SU-DHL-6 (cell line): ENCODE data around the gene IL7R.

Experiments used
- H2AFZ ChIP-seq: fragments of 200-600 bp; sonication (generic); 2 replicates; pipeline ENCODE4 v1.6.1; 2014; ENCODE audit warnings: low read depth, mild to moderate bottlenecking, moderate library complexity, mixed read lengths, antibody characterized with exemption, low read length; ENCODE audit not compliant: severe bottlenecking
- H3F3A ChIP-seq: fragments of 200-600 bp; shearing (Covaris generic); 2 replicates; pipeline ENCODE4 v1.6.0; 2016; ENCODE audit warnings: antibody characterized with exemption, mild to moderate bottlenecking; ENCODE audit not compliant: insufficient read depth
- H3K27ac ChIP-seq: fragments of 200-600 bp; sonication (generic); 2 replicates; pipeline ENCODE4 v1.5.1; 2016; ENCODE audit warnings: low read depth, mild to moderate bottlenecking, low read length, moderate library complexity, mixed read lengths
- H3K27me3 ChIP-seq: fragments of 200-600 bp; sonication (generic), shearing (Covaris generic); 2 replicates; pipeline ENCODE4 v1.6.0; 2014; ENCODE audit warnings: mild to moderate bottlenecking, low read length
- H3K36me3 ChIP-seq: fragments of 200-600 bp; sonication (generic); 2 replicates; pipeline ENCODE4 v1.6.1; 2014; ENCODE audit warnings: mild to moderate bottlenecking, low read length, mixed read lengths
- H3K4me2 ChIP-seq: fragments of 300-600, 200-600 bp; shearing (Covaris generic), sonication (generic); 2 replicates; pipeline ENCODE4 v1.6.0; 2014; ENCODE audit warnings: low read length, low read depth, mild to moderate bottlenecking; ENCODE audit not compliant: poor library complexity, severe bottlenecking
- H3K4me3 ChIP-seq: fragments of 200-600 bp; sonication (generic); 2 replicates; pipeline ENCODE4 v1.5.1; 2014; ENCODE audit warnings: antibody characterized with exemption, low read length, mild to moderate bottlenecking, mixed read lengths; ENCODE audit not compliant: insufficient read depth, poor library complexity, severe bottlenecking
- H3K79me2 ChIP-seq: fragments of 200-600 bp; sonication (generic); 2 replicates; pipeline ENCODE4 v1.6.1; 2014; ENCODE audit warnings: mild to moderate bottlenecking, low read length, moderate library complexity; ENCODE audit not compliant: insufficient read depth
- H3K9ac ChIP-seq: fragments of 200-600 bp; sonication (generic); 2 replicates; pipeline ENCODE4 v1.7.0; 2014; ENCODE audit warnings: mild to moderate bottlenecking, low read length
- H3K9me2 ChIP-seq: fragments of 200-600 bp; sonication (generic); replicated peaks from 2 replicates; pipeline ENCODE4 v1.6.1; 2014; ENCODE audit warnings: low read length; ENCODE audit not compliant: insufficient read depth
- H3K9me3 ChIP-seq: fragments of 200-600 bp; sonication (generic); 2 replicates; pipeline ENCODE4 v1.6.1; 2014; ENCODE audit warnings: low read length, mixed read lengths; ENCODE audit not compliant: insufficient read depth
- H4K20me1 ChIP-seq: fragments of 200-600 bp; sonication (generic); 2 replicates; pipeline ENCODE4 v1.6.1; 2014; ENCODE audit warnings: low read depth, mild to moderate bottlenecking, antibody characterized with exemption, low read length, moderate library complexity, mixed read lengths
- EZH2phosphoT487 ChIP-seq: fragments of 200-600 bp; sonication (generic), shearing (Covaris generic); conservative IDR thresholded peaks from 2 replicates; pipeline ENCODE4 v1.6.1; 2018; ENCODE audit warnings: mild to moderate bottlenecking, antibody characterized with exemption, low read length, moderate library complexity, mixed read lengths
- TF ChIP-seq, protein P1 (sequence below): fragments of 200-600 bp; sonication (generic); IDR thresholded peaks from one replicate; pipeline ENCODE4 v1.5.1; 2017; ENCODE audit warnings: antibody characterized with exemption, mild to moderate bottlenecking, low read length, moderate library complexity; ENCODE audit not compliant: insufficient read depth, poor library complexity, severe bottlenecking

IL7R gene

DNA sequence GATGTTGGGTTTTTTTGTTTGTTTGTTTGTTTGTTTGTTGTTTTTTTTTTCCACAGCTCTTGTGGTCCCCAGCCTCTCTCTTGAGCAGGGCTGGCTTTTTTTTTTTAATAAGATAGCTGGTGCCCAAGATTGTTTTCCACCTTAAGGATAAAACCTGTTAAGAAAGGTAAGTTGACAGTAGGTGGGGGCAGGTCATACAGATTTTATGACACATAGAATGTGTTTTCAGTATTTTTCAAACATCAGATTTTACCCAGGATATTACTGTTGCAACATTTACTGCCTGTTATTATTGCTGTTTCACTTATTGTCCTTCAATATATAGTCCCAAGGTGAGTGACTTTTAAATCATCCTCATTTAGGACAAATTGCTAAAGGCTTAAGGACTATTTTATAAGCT, 3.9 kb upstream of the IL7R start:
- Histone ChIP-seq H3K9me2 (no peaks in the 10 kb centered on the region), H3K79me2 (no peaks in the 10 kb centered on the region), H2AFZ (no peak overlapping the region), H3K27me3 (no peaks in the 10 kb centered on the region), H3K9me3 (0 out of 2 replicates have a peak, but pooled peaks cover under 1% of the 10 kb centered on the region), H3K4me2 (no peak overlapping the region), H3K9ac (no peak overlapping the region), H4K20me1 (no peaks in the 10 kb centered on the region), H3K36me3 (no peaks in the 10 kb centered on the region), H3K27ac (no peak overlapping the region), H3K4me3 (no peak overlapping the region), H3F3A (no peaks in the 10 kb centered on the region)
- TF ChIP-seq, protein P1, sequence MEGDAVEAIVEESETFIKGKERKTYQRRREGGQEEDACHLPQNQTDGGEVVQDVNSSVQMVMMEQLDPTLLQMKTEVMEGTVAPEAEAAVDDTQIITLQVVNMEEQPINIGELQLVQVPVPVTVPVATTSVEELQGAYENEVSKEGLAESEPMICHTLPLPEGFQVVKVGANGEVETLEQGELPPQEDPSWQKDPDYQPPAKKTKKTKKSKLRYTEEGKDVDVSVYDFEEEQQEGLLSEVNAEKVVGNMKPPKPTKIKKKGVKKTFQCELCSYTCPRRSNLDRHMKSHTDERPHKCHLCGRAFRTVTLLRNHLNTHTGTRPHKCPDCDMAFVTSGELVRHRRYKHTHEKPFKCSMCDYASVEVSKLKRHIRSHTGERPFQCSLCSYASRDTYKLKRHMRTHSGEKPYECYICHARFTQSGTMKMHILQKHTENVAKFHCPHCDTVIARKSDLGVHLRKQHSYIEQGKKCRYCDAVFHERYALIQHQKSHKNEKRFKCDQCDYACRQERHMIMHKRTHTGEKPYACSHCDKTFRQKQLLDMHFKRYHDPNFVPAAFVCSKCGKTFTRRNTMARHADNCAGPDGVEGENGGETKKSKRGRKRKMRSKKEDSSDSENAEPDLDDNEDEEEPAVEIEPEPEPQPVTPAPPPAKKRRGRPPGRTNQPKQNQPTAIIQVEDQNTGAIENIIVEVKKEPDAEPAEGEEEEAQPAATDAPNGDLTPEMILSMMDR, result no peak
- TF ChIP-seq EZH2phosphoT487, result no peak

DNA sequence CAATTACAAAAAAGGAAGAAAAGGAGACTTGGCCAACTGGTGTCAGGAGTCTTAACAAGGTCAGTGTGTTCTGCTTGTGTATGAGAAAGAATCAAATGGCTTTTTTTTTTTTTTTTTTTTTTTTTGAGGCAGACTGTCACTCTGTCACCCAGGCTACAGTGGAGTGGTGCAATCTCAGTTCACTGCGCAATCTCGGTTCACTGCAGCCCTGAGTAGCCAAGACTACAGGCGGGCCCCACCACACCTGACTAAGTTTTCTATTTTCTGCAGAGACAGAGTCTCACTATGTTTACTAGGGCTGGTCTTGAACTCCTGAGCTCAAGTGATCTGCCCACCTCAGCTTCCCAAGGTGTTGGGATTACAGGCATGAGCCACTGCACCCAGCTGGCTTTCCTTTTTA, 3.1 kb upstream of the IL7R start:
- Histone ChIP-seq H4K20me1 (no peaks in the 10 kb centered on the region), H3K27me3 (no peaks in the 10 kb centered on the region), H3F3A (no peaks in the 10 kb centered on the region), H3K9me2 (no peaks in the 10 kb centered on the region), H3K27ac (no peak overlapping the region), H3K4me3 (no peak overlapping the region), H3K9ac (no peak overlapping the region), H3K36me3 (no peaks in the 10 kb centered on the region), H3K79me2 (no peaks in the 10 kb centered on the region), H3K9me3 (no peaks in the 10 kb centered on the region), H2AFZ (no peak overlapping the region), H3K4me2 (no peak overlapping the region)
- no peak for TF ChIP-seq EZH2phosphoT487
- TF ChIP-seq, protein P1, result no peak

DNA sequence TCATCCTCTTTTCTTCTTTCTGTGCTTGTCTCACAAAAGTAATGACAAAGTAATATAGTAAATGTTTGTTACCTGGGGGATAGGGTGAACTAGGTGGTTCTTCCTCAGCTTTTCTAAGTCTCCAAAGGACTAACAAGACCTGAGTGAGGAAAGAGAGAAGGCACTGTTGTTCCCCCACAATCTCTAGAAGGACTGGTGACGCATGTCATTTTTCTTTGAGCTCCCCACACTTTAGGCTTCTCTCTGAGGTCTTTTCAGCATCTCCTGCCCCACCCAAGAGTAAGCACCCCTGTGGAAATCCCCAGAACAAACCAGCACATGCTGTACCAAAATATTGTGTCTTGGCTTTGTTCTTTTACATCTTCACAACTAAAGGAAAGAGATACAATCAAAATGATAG, 2.4 kb upstream of the IL7R start:
- no peaks in the 10 kb centered on the region for H3K27me3 ChIP-seq
- H3K9ac ChIP-seq, result no peak overlapping the region
- no peaks in the 10 kb centered on the region for H3F3A ChIP-seq
- no peak overlapping the region for H3K4me3 ChIP-seq
- no peaks in the 10 kb centered on the region for H3K9me3 ChIP-seq
- H3K9me2 ChIP-seq, result no peaks in the 10 kb centered on the region
- H4K20me1 ChIP-seq, result no peaks in the 10 kb centered on the region
- no peaks in the 10 kb centered on the region for H3K36me3 ChIP-seq
- H3K27ac ChIP-seq, result no peak overlapping the region
- H3K79me2 ChIP-seq, result no peaks in the 10 kb centered on the region
- no peak for TF ChIP-seq EZH2phosphoT487
- TF ChIP-seq, protein P1, result no peak
- H2AFZ ChIP-seq, result no peak overlapping the region
- H3K4me2 ChIP-seq, result no peak overlapping the region
